ENCODE measurements around the gene CRACR2A. TPM values are rescaled to one million over a fixed set of nuclear protein-coding genes. Genes with fewer than 3 reads are reported as not detected.

CRACR2A gene
- total and polyA plus RNA-seq, 2 donors from 2014 or later = 0.22 to 6.1 TPM

DNA sequence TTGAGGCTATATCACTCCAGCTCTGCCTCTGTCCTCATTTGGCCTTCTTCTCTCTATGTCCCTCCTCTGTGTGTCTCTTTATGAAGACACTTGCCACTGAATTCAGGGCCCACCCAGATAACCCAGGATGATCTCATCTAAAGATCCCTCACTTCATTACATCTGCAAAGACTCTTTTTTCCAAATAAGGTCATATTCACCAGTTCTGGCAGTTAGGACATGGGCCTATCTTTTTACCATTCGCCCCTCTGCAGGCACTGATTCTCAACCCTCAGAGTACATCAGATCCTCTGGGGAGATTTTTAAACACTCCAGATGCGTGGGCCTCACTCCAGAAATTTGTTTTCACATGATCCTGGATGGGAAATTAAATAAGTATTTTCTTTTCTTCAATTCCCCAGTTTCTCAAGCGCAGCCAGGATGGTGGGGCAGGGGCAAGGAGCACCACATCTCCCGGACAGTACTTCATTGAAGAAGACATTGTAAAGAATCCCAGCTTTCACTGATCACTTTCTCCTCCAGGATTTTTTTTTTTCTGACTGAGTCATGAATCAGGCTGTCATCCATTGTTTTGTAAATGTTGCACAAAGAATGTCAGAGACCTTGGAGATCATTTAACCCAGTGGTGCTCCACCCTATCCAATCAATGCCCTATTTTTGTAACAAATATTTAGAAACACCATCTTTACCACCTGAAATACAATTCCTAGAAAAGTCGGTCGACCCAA, 27.4 kb downstream of the CRACR2A start:
- Histone ChIP-seq H3K4me1 (ENCODE audit: control insufficient read depth in 2 of 3, insufficient read depth in 2 of 3, low read depth in 1 of 3, low read length in 3 of 3) (no peaks in the 10 kb centered on the region), H3K27ac (ENCODE audit: low read depth in 2 of 2, low read length in 2 of 2) (no peak overlapping the region), H3K36me3 (ENCODE audit: control insufficient read depth in 2 of 3, insufficient read depth in 3 of 3, low read length in 3 of 3) (no peaks in the 10 kb centered on the region), H3K4me3 (ENCODE audit: low read length in 3 of 3) (no peak overlapping the region), H3K9me3 (ENCODE audit: control insufficient read depth in 2 of 3, insufficient read depth in 1 of 3, low read length in 3 of 3) (no peaks in the 10 kb centered on the region), H3K9ac (ENCODE audit: low read length in 3 of 3) (no peak overlapping the region), H3K27me3 (ENCODE audit: control insufficient read depth, insufficient read depth, low read length) (no peaks in the 10 kb centered on the region)
- DNase-seq (no peak), FAIRE-seq (no peak)
- TF ChIP-seq, protein P1, sequence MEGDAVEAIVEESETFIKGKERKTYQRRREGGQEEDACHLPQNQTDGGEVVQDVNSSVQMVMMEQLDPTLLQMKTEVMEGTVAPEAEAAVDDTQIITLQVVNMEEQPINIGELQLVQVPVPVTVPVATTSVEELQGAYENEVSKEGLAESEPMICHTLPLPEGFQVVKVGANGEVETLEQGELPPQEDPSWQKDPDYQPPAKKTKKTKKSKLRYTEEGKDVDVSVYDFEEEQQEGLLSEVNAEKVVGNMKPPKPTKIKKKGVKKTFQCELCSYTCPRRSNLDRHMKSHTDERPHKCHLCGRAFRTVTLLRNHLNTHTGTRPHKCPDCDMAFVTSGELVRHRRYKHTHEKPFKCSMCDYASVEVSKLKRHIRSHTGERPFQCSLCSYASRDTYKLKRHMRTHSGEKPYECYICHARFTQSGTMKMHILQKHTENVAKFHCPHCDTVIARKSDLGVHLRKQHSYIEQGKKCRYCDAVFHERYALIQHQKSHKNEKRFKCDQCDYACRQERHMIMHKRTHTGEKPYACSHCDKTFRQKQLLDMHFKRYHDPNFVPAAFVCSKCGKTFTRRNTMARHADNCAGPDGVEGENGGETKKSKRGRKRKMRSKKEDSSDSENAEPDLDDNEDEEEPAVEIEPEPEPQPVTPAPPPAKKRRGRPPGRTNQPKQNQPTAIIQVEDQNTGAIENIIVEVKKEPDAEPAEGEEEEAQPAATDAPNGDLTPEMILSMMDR (IDR thresholded peaks at IDR 0.05; ENCODE audit: borderline replicate concordance, extremely low read depth, insufficient read depth) = no peak
- intact Hi-C loops (cut with DNase I) = no loop called here

GRCh38 chr12:3723916-3724805, 28.7 kb downstream of the CRACR2A start:
- Histone ChIP-seq H3K4me3 (ENCODE audit: low read length in 3 of 3) (no peak overlapping the region), H3K4me1 (ENCODE audit: control insufficient read depth in 2 of 3, insufficient read depth in 2 of 3, low read depth in 1 of 3, low read length in 3 of 3) (no peaks in the 10 kb centered on the region), H3K36me3 (ENCODE audit: control insufficient read depth in 2 of 3, insufficient read depth in 3 of 3, low read length in 3 of 3) (no peaks in the 10 kb centered on the region), H3K27me3 (ENCODE audit: control insufficient read depth, insufficient read depth, low read length) (no peaks in the 10 kb centered on the region), H3K27ac (ENCODE audit: low read depth in 2 of 2, low read length in 2 of 2) (no peak overlapping the region), H3K9ac (ENCODE audit: low read length in 3 of 3) (no peak overlapping the region), H3K9me3 (ENCODE audit: control insufficient read depth in 2 of 3, insufficient read depth in 1 of 3, low read length in 3 of 3) (no peaks in the 10 kb centered on the region)
- intact Hi-C loops (cut with DNase I) = no loop called here
- FAIRE-seq = no peak
- TF ChIP-seq, protein P1 (IDR thresholded peaks at IDR 0.05; ENCODE audit: borderline replicate concordance, extremely low read depth, insufficient read depth) = no peak
- peak in 3 of 5 donors; percentile 16 to 54 (median 17) for DNase-seq

DNA sequence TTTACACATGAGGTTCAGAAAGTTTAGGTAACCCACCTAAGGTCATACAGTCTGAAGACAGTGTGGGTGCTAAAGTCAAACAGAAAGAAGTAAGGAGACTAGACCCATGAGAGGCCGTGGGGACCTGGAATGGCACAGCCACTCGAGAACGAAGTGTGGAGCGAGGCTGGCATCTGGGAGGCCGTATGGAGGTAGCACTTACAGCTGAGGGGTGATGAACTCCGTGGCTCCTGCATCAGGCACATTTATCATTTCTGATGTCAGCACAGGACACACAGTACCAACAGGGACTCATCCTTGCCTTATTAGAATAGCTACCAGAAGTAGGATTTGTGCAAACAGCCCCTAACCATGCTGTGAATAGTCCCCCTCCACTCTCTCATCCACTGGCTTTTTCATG, 30.5 kb downstream of the CRACR2A start:
- DNase-seq (no peak), FAIRE-seq (no peak)
- Histone ChIP-seq H3K27ac (ENCODE audit: low read depth in 2 of 2, low read length in 2 of 2) (no peak overlapping the region), H3K27me3 (ENCODE audit: control insufficient read depth, insufficient read depth, low read length) (no peaks in the 10 kb centered on the region), H3K4me3 (ENCODE audit: low read length in 3 of 3) (no peak overlapping the region), H3K9me3 (ENCODE audit: control insufficient read depth in 2 of 3, insufficient read depth in 1 of 3, low read length in 3 of 3) (no peaks in the 10 kb centered on the region), H3K36me3 (ENCODE audit: control insufficient read depth in 2 of 3, insufficient read depth in 3 of 3, low read length in 3 of 3) (no peaks in the 10 kb centered on the region), H3K4me1 (ENCODE audit: control insufficient read depth in 2 of 3, insufficient read depth in 2 of 3, low read depth in 1 of 3, low read length in 3 of 3) (no peaks in the 10 kb centered on the region), H3K9ac (ENCODE audit: low read length in 3 of 3) (no peak overlapping the region)
- intact Hi-C loops (cut with DNase I) = no loop called here
- TF ChIP-seq, protein P1 (IDR thresholded peaks at IDR 0.05; ENCODE audit: borderline replicate concordance, extremely low read depth, insufficient read depth) = no peak
